Pancreas (tissue), 10 donors: Measurements from ENCODE around the gene GAMT. TPM values are rescaled to one million over a fixed set of nuclear protein-coding genes. Genes with fewer than 3 reads are reported as not detected.

ENCODE experiments used
- ATAC-seq, 4 donors: fragments of 200-7000 bp; cut with Tn5 transposase; one replicate each; pipeline versions ENCODE4 v1.8.0 to v1.9.1; 2020; ENCODE audit warnings: mild to moderate bottlenecking in 4 of 4, moderate library complexity in 4 of 4
- DNase-seq, 6 donors: peaks; one replicate each; pipeline ENCODE4 v3.0.0-alpha.2; 2020
- FAIRE-seq: peaks from 2 replicates; lab custom pipeline; 2012; peaks lifted over from hg19 to GRCh38; lab: Jason Lieb, UNC
- H3K27ac ChIP-seq, 4 donors: fragments of 200-600 bp; sonication (generic); 1 replicate in 3 of 4; 2 replicates in 1 of 4; pipeline versions ENCODE4 v1.5.0 to v1.8.0; 2020
- H3K27me3 ChIP-seq, 4 donors: fragments of 200-600 bp; one replicate each; pipeline ENCODE4 v1.8.0; 2021
- H3K36me3 ChIP-seq, 3 donors: fragments of 200-600 bp; sonication (generic) in 1 of 3; one replicate each; pipeline versions ENCODE4 v1.5.0 to v1.8.0; 2020 to 2021
- H3K4me1 ChIP-seq, 3 donors: fragments of 200-600 bp; one replicate each; pipeline ENCODE4 v1.8.0; 2021
- H3K4me3 ChIP-seq, 4 donors: fragments of 200-600 bp; sonication (generic) in 2 of 4; one replicate each; pipeline versions ENCODE4 v1.5.0 to v1.8.0; 2020 to 2021
- H3K9me3 ChIP-seq, 4 donors: fragments of 200-600 bp; one replicate each; pipeline ENCODE4 v1.8.0; 2021
- WGBS, 2 donors: extraction: QIAGEN DNeasy Blood & Tissue Kit; methylation state at CpG; one replicate each; pipeline ENCODE4 v1.1.7; 2013; 5-methylcytosine and 5-hydroxymethylcytosine counted together
- intact Hi-C, 3 donors: fragments of 100-400 bp; cut with DNase I; formaldehyde crosslinking; loops; one replicate each; pipeline versions ENCODE4 v1.11.1 to v1.14.2; 2022
- polyA plus RNA-seq, 2 donors: library from polyadenylated mRNA; stranded (reverse); fragments of 200-250 nt; gene quantifications; one replicate each; pipeline ENCODE4 v1.2.3, GENCODE V29; 2013
- total RNA-seq, 6 donors: library from RNA; stranded (reverse); fragmentation: NEBNext Ultra II Directional in 4 of 6; extraction: Animal tissue kit (Norgen Biotek cat#: 25700) in 4 of 6; gene quantifications; one replicate each; pipeline versions ENCODE4 v1.2.1 to v1.2.4, GENCODE V29; 2021 to 2023
- TF ChIP-seq, protein P1 (sequence below), 4 donors: fragments of 200-600 bp; sonication (generic) in 3 of 4; IDR thresholded peaks; one replicate each; pipeline versions ENCODE4 v1.5.0 to v1.8.0; 2021; ENCODE audit warnings: antibody characterized with exemption in 4 of 4
- donor health status: healthy with polysubstance abuse.
- donor health status: DM: no; HTN: no; CAD: no; lungs with moderate emphysema.
- donor health status: DM: no; HTN: no; CAD: no.
- donor health status: control.
- donor health status: control.
- donor health status: Bipolar disorder and iron deficiency.
- donor health status: DM: yes; HTN: yes; CAD: no.
- donor health status: DM: no; HTN: no; CAD: no.
- donor health status: DM: no; HTN: no; CAD: no.
- donor health status: DM: yes; HTN: yes; CAD: no.

Gene GAMT
- total and polyA plus RNA-seq, 8 donors = 46.2 to 200 (median 66.0) TPM

DNA sequence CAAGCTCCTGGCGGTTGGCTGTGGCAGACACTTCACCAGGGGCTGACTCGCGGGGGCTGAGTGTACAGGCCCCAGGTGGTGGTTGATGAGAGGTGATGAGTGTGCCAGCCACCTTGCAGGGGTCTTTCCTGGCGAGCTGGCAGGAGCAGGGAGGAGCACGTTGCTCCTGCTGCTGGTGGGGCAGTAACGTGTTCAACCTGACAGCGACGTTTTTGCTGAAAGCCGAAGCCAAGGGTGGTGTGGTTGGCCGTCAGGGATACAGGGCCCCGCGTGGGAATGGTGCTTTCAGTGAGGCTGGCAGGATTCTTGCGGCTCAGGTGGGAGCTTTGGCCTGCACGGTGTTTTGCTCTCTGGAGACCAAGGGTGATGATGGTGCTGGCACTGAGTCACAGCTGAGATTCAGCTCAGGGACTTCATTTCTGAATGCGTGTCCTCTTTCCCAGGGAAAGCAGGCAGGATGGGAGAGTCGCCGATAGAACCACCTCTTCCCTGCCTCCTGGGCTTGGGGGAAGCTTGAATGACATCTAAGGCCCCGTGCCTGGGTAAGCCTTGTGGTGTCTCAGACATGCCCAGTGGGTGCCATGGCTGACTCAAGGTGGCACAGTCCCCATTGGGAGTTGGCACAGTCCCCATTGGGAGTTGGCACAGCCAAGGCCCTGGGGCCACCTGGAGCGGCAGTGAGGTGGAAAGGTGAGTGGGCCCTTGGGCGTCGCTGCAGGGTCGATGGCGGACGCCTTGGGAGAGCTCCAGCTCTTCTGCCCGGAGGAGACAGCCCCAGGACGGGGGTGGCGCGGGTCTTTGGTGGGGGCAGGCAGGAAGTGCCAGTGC, 14.9 kb upstream of the GAMT start:
- Histone ChIP-seq H3K27ac (peak overlapping the region; percentile 74 to 91 (median 84)), H3K27me3 (no peaks in the 10 kb centered on the region), H3K4me3 (peak overlapping the region in 2 of 4 donors; percentile 12 to 23), H3K36me3 (peaks cover 0 to 20% (median 13%) of the 10 kb centered on the region in 3 donors), H3K4me1 (peaks cover 52 to 58% (median 58%) of the 10 kb centered on the region in 3 donors), H3K9me3 (no peaks in the 10 kb centered on the region)
- FAIRE-seq = no peak
- WGBS, 2 donors = 33 to 38% methylated on average over 28 of the region's 28 CpGs
- peak in 1 of 4 donors; percentile 1 for ATAC-seq
- TF ChIP-seq, protein P1, sequence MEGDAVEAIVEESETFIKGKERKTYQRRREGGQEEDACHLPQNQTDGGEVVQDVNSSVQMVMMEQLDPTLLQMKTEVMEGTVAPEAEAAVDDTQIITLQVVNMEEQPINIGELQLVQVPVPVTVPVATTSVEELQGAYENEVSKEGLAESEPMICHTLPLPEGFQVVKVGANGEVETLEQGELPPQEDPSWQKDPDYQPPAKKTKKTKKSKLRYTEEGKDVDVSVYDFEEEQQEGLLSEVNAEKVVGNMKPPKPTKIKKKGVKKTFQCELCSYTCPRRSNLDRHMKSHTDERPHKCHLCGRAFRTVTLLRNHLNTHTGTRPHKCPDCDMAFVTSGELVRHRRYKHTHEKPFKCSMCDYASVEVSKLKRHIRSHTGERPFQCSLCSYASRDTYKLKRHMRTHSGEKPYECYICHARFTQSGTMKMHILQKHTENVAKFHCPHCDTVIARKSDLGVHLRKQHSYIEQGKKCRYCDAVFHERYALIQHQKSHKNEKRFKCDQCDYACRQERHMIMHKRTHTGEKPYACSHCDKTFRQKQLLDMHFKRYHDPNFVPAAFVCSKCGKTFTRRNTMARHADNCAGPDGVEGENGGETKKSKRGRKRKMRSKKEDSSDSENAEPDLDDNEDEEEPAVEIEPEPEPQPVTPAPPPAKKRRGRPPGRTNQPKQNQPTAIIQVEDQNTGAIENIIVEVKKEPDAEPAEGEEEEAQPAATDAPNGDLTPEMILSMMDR (IDR thresholded peaks at IDR 0.05) = no peak
- peak in 2 of 6 donors; percentile 60 to 72 for DNase-seq
- intact Hi-C loops = no loop called here

DNA sequence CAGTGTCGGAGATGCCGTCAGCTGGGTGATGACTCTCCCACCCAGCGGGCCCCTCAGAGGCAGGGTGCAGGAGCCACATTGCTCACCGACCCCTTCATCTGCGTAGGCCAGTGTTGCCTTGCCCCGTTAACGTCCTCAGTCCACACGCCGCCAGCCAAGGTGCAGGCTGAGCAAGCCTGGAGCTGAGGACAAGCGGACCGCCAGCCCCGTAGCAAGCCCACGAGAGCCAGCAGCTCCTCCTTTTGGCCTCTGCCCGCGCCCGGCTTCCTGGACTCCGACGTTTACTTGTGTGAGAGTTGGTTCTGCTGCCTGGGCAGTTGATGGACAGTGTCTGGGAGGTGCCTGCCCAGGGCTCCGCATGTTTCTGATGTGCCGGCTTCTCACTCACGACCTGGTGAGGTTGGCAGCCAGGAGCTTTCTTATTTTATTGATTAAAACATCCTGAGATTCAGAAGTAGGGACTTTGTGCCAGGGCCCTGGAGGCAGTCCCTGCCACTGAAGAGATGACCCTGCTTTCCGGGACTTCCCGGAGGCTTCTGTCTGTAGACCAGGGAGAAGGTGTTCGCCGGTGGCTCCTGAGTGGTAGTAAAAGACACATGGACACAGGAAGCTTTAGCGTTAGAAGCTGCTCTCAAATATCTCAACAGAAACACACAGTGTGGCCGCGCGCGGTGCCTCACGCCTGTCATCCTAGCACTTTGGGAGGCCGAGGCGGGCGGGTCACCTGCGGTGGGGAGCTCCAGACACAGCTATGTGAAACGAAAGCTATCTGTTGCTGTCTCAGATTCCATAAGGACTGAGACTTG, 11.9 kb upstream of the GAMT start:
- Histone ChIP-seq H3K9me3 (no peaks in the 10 kb centered on the region), H3K27ac (peak overlapping the region in 2 of 4 donors; percentile 22 to 46), H3K36me3 (no peaks in the 10 kb centered on the region), H3K4me3 (no peak overlapping the region), H3K4me1 (peaks cover 68 to 74% (median 74%) of the 10 kb centered on the region in 3 donors), H3K27me3 (no peaks in the 10 kb centered on the region)
- FAIRE-seq = no peak
- no peak for ATAC-seq
- intact Hi-C loops = no loop called here
- DNase-seq = no peak
- 55 to 58% methylated on average over 36 of the region's 36 CpGs for WGBS, 2 donors
- TF ChIP-seq, protein P1 (IDR thresholded peaks at IDR 0.05) = no peak

DNA sequence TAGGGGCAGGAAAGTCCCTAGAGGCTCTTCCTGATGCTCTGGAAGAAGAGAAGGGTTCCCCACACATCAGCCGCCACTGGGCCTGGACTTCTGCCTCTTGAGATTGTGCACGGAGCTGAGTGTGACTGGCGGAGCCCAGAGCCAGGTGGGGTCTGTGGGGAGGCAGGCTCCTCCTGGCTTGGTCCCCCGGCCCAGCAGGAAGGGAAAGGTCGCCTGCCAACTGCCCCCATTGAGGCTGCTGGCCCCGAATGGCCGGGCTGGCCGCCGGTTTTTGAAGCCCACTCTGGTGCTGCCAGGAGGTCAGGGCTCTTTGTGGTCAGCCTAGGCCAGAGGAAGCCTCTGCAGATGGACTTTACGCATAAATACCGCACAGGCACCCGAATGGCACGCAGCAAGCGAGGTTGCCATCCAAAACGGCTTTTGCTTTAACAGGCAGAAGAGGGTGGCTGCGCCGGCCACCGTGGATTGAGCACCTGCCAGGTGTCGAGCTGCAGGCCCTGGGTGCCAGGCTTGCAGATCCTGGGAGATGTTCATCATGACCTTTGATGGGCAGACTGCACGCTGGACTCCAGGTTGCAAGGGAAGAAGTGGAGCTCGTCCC, 11.1 kb upstream of the GAMT start:
- TF ChIP-seq, protein P1 (IDR thresholded peaks at IDR 0.05) = no peak
- H3K4me1 ChIP-seq = peaks cover 62 to 68% (median 67%) of the 10 kb centered on the region in 3 donors
- no peak for DNase-seq
- peak overlapping the region in 2 of 4 donors; percentile 15 to 44 for H3K27ac ChIP-seq
- no peak overlapping the region for H3K4me3 ChIP-seq
- WGBS, 2 donors = 62 to 66% methylated on average over 21 of the region's 21 CpGs
- no peaks in the 10 kb centered on the region for H3K36me3 ChIP-seq
- intact Hi-C loops = no loop called here
- no peak for FAIRE-seq
- no peaks in the 10 kb centered on the region for H3K27me3 ChIP-seq
- no peaks in the 10 kb centered on the region for H3K9me3 ChIP-seq
- no peak for ATAC-seq

DNA sequence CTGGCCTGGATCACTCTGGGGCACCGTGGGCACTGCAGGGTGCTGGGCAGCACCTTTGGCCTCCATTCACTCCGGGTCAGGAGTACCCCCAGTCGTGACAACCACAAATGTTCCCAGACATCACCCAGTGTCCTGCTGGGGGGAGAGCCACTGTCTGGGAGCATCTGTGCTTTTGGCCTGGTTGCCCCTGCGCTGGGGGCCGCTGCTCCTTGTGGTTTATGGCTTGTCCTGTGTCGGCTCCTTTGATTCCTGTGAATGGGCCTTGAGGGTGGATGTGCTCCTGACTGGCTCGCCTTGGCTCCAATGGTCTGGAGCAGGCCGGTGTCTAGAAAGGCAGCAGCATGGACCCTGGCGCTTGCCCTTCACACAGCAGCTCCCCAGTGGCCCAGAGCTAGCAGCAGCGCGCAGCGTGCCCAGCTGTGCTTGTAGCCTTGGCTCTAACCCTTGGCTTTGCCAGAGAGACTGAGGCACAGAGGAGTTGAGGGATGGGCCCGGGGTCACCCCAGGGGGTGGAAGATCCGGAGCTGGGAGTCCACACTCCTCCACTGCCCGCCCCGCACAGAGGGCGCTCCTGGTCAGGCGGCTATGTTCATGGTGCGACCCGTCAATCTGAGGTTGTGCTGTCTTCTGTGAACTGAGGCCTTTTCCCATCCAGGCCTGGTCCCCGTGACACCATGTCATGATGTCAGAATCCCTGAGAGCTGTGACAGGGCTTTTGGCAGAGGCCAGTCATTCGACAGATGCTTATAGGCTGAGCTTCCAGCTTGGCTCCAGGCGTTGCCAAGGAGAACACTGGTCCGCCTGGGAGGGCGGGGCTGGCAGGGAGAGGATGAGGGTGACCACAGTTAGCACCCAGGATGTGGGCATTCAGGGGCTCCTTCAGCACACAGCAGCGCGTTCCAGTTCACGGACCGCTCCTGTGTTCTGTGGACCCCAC, 10.2 kb upstream of the GAMT start:
- Histone ChIP-seq H3K9me3 (no peaks in the 10 kb centered on the region), H3K27me3 (no peaks in the 10 kb centered on the region), H3K36me3 (no peaks in the 10 kb centered on the region), H3K4me3 (no peak overlapping the region), H3K4me1 (peaks cover 55 to 59% (median 59%) of the 10 kb centered on the region in 3 donors), H3K27ac (peak overlapping the region in 2 of 4 donors; percentile 4 to 15)
- DNase-seq (peak in 1 of 6 donors; percentile 55), ATAC-seq (no peak), FAIRE-seq (no peak)
- intact Hi-C loops = no loop called here
- TF ChIP-seq, protein P1 (IDR thresholded peaks at IDR 0.05) = no peak
- WGBS, 2 donors = 74 to 80% methylated on average over 29 of the region's 29 CpGs
